Activated CD8-positive, alpha-beta T cell treated with anti-CD3 and anti-CD28 coated beads for 36 hours (primary cell): ENCODE data around the gene OIP5. TPM values are rescaled to one million over a fixed set of nuclear protein-coding genes. Genes with fewer than 3 reads are reported as not detected.
A peak's percentile ranks its signal among the peaks of the same experiment; 100 is the strongest.
"Not testable (repeated sequence)": the region's sequence is repeated elsewhere in the genome, so short reads cannot be mapped to it uniquely, and the experiment has no call there.

Source experiments
- ATAC-seq: fragments of 200-7000 bp; cut with Tn5 transposase; one replicate; pipeline ENCODE4 v1.10.0; 2021; ENCODE audit warnings: mild to moderate bottlenecking, moderate library complexity
- CTCF ChIA-PET: fragments of 350-600 bp; sonication (Branson Sonifier 250); formaldehyde crosslinking; loops from one replicate; lab custom pipeline; 2021; ENCODE audit warnings: antibody characterized with exemption; lab: Charles Lee
- POLR2A ChIA-PET: fragments of 350-600 bp; sonication (Branson Sonifier 250); formaldehyde crosslinking; loops from one replicate; lab custom pipeline; 2021; ENCODE audit warnings: antibody characterized with exemption; lab: Charles Lee
- DNase-seq: peaks from one replicate; pipeline ENCODE4 v3.0.0-alpha.2; 2020
- H3K27ac Mint-ChIP-seq: one replicate; pipeline ENCODE4 v1.8.0; 2021; ENCODE audit warnings: mild to moderate bottlenecking, mixed read lengths
- H3K27me3 Mint-ChIP-seq: one replicate; pipeline ENCODE4 v1.8.0; 2021; ENCODE audit warnings: mixed read lengths
- H3K36me3 Mint-ChIP-seq: one replicate; pipeline ENCODE4 v1.8.0; 2021; ENCODE audit warnings: low read depth, mixed read lengths
- H3K4me1 Mint-ChIP-seq: one replicate; pipeline ENCODE4 v1.8.0; 2021; ENCODE audit warnings: low read depth, mixed read lengths
- H3K4me3 Mint-ChIP-seq: one replicate; pipeline ENCODE4 v1.8.0; 2021; ENCODE audit warnings: mild to moderate bottlenecking, moderate library complexity, mixed read lengths
- H3K9me3 Mint-ChIP-seq: one replicate; pipeline ENCODE4 v1.8.0; 2021; ENCODE audit warnings: mixed read lengths
- intact Hi-C: fragments of 100-400 bp; cut with micrococcal nuclease; formaldehyde crosslinking; loops from one replicate; pipeline ENCODE4 v1.10.0; 2022
- total RNA-seq, 2 experiments: library from RNA; stranded (reverse); gene quantifications; one replicate each; pipeline ENCODE4 v1.2.3, GENCODE V29; 2021
- TF ChIP-seq, protein P1 (sequence below): fragments of 200-600 bp; IDR thresholded peaks from one replicate; pipeline ENCODE4 v1.8.0; 2022; ENCODE audit warnings: antibody characterized with exemption, mild to moderate bottlenecking

The OIP5 gene
- total RNA-seq, 2 experiments from 2014 or later, result 13.5 to 13.6 TPM

DNA sequence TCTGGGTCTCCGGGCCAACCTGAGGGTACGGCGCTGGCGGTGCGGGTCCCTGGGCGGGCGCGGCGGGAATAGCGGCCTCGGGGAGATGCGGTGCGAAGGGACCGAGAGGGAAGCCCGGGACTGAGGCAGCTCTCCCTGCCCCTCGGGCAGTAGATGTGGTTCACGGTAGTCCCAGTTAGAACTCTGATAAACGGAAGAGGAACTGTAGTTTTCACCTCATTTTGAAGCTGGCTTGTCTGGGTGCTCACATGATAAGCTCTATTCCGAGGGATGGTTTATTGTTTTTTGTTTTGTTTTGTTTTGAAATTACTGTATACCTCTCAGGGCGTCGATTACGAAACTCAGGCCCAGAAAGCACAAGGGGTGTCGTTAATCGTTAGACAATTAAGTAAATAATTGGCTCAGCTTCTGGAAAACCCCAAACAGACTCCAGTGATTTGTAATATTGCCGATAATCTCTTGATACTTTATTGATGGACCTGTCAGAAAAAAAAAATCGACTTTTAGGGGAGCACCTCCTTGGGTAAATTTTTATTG lies 703 bp upstream of the OIP5 start:
- TF ChIP-seq, protein P1, sequence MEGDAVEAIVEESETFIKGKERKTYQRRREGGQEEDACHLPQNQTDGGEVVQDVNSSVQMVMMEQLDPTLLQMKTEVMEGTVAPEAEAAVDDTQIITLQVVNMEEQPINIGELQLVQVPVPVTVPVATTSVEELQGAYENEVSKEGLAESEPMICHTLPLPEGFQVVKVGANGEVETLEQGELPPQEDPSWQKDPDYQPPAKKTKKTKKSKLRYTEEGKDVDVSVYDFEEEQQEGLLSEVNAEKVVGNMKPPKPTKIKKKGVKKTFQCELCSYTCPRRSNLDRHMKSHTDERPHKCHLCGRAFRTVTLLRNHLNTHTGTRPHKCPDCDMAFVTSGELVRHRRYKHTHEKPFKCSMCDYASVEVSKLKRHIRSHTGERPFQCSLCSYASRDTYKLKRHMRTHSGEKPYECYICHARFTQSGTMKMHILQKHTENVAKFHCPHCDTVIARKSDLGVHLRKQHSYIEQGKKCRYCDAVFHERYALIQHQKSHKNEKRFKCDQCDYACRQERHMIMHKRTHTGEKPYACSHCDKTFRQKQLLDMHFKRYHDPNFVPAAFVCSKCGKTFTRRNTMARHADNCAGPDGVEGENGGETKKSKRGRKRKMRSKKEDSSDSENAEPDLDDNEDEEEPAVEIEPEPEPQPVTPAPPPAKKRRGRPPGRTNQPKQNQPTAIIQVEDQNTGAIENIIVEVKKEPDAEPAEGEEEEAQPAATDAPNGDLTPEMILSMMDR, result no peak
- Mint-ChIP-seq H3K27me3 (no peaks in the 10 kb centered on the region), H3K9me3 (no peaks in the 10 kb centered on the region), H3K36me3 (peaks cover 18% of the 10 kb centered on the region), H3K4me3 (peak overlapping the region; percentile 92), H3K4me1 (peaks cover 23% of the 10 kb centered on the region), H3K27ac (peak overlapping the region; percentile 97)
- ChIA-PET POLR2A (interaction anchor here (0.7 to 2.6 kb wide), 20 partner anchors 8 to 425 kb away, joined by 3 to 18 read pairs (median 4); partner anchors contain the start of genes CHP1, EXD1, NDUFAF1 and RTF1), CTCF (interaction anchor here (0.8 to 1.5 kb wide), 11 partner anchors 9 to 428 kb away, joined by 3 to 7 read pairs (median 3); no protein-coding TSS in a partner anchor)
- ATAC-seq (peak; percentile 2), DNase-seq (no peak)
- intact Hi-C loops, result loop anchor here (5.0 kb wide), 1 partner anchor 46 kb away; no protein-coding TSS in a partner anchor

DNA sequence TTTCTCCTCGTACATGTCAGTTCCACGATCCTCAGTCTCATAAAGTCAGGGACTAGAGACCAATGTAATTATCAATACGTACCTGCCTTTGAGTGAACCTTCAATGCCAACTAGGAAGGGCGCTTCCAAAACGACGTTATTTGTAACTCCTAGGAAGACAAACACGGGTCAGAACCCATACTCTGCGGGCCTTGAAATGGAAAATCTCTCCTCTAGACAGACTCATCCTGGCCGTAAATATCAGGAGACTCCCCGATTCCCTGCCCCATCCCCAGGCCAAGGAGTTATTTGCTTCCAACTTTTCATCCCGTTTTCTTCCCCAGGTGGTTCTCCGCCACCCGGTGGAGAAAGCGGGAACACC lies 578 bp downstream of the OIP5 start:
- Mint-ChIP-seq H3K36me3 (peaks cover 17% of the 10 kb centered on the region), H3K27me3 (no peaks in the 10 kb centered on the region), H3K9me3 (no peaks in the 10 kb centered on the region), H3K4me3 (peak overlapping the region; percentile 92), H3K4me1 (peaks cover 17% of the 10 kb centered on the region), H3K27ac (peak overlapping the region; percentile 83)
- DNase-seq (no peak), ATAC-seq (no peak)
- TF ChIP-seq, protein P1, result no peak
- CTCF ChIA-PET, result interaction anchor here (0.8 to 1.5 kb wide), 5 partner anchors 8 to 440 kb away, joined by 3 to 6 read pairs (median 3); no protein-coding TSS in a partner anchor
- POLR2A ChIA-PET, result interaction anchor here (1.0 to 2.6 kb wide), 8 partner anchors 9 to 101 kb away, joined by 4 to 18 read pairs (median 5); partner anchors contain the start of genes CHP1, EXD1 and NDUFAF1
- intact Hi-C loops, result loop anchor here (5.0 kb wide), 1 partner anchor 45 kb away; no protein-coding TSS in a partner anchor

DNA sequence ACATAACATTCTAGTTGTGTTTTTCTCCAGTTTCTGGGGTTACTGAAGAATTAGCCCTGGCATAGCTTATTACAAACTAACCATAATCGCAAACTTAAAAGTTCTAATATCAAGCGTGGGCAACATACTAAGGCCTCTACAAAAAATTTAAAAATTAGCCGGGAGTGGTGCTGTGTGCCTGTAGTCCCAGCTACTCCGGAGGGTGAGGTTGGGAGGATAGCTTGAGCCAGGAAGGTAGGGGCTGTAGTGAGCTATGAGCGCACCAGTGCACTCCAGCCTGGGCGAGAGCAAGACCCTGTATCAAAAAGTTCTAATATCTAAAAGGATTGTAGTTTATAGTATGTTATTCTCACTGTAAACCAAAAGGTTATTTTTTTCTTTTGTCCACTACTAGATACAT lies 1.1 kb downstream of the OIP5 start:
- Mint-ChIP-seq H3K9me3 (no peaks in the 10 kb centered on the region), H3K27ac (no peak overlapping the region), H3K4me3 (peak overlapping the region; percentile 92), H3K4me1 (peaks cover 15% of the 10 kb centered on the region), H3K27me3 (no peaks in the 10 kb centered on the region), H3K36me3 (peaks cover 18% of the 10 kb centered on the region)
- ATAC-seq (no peak), DNase-seq (no peak)
- intact Hi-C loops, result loop anchor here (5.0 kb wide), 1 partner anchor 44 kb away; no protein-coding TSS in a partner anchor
- CTCF ChIA-PET, result interaction anchor here (0.8 kb wide), 1 partner anchor 45 kb away, joined by 3 read pairs; no protein-coding TSS in a partner anchor
- TF ChIP-seq, protein P1, result no peak
- POLR2A ChIA-PET, result interaction anchor here (1.0 kb wide), 1 partner anchor 48 kb away, joined by 3 read pairs; no protein-coding TSS in a partner anchor

DNA sequence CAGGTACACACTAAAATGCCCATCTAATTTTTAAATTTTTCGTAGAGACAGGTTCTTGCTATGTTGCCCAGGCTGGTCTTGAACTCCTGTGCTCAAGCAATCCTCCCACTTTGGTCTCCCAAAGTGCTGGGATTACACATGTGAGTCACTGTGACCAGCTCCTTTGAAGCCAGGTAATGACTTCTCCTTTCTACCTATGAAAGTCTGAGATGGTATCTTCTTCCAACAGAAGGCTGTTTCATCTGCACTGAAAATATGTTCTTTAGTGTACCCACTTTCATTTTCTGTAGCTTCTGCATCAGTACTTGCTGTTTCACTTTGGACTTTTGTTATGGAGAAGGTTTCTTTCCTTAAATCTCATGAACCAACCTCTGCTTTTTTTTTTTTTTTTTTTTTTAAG lies 8.8 kb downstream of the OIP5 start:
- no peak overlapping the region for H3K27ac Mint-ChIP-seq
- ATAC-seq, result peak; percentile 61
- H3K9me3 Mint-ChIP-seq, result no peaks in the 10 kb centered on the region
- peaks cover 29% of the 10 kb centered on the region for H3K36me3 Mint-ChIP-seq
- no peaks in the 10 kb centered on the region for H3K27me3 Mint-ChIP-seq
- H3K4me1 Mint-ChIP-seq, result peaks cover 16% of the 10 kb centered on the region
- DNase-seq, result peak; percentile 12
- H3K4me3 Mint-ChIP-seq, result no peak overlapping the region
- intact Hi-C loops, result no loop called here
- POLR2A ChIA-PET, result interaction anchor here (1.1 kb wide), 1 partner anchor 9 kb away, joined by 5 read pairs; the partner anchor contains the start of genes NUSAP1 and OIP5
- TF ChIP-seq, protein P1, result no peak
- CTCF ChIA-PET, result interaction anchor here (1.1 kb wide), 2 partner anchors 9 to 10 kb away, joined by 3 to 6 read pairs; partner anchors contain the start of genes NUSAP1 and OIP5

DNA sequence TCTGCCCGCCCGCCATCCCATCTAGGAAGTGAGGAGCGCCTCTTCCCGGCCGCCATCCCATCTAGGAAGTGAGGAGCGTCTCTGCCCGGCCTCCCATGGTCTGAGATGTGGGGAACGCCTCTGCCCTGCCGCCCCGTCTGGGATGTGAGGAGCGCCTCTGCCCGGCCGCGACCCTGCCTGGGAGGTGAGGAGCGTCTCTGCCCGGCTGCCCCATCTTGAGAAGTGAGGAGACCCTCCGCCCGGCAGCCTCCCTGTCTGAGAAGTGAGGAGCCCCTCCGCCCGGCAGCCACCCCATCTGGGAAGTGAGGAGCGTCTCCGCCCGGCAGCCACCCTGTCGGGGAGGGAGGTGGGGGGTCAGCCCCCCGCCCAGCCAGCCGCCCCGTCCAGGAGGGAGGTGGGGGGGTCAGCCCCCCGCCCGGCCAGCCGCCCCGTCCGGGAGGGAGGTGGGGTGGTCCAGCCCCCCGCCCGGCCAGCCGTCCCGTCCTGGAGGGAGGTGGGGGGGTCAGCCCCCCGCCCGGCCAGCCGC lies 11.5 kb downstream of the OIP5 start:
- H3K27me3 Mint-ChIP-seq, H3K4me3 Mint-ChIP-seq, H3K9me3 Mint-ChIP-seq, POLR2A ChIA-PET, ATAC-seq, intact Hi-C loops, DNase-seq, CTCF ChIA-PET, H3K27ac Mint-ChIP-seq: not testable (repeated sequence)
- peaks cover 15% of the 10 kb centered on the region for H3K36me3 Mint-ChIP-seq
- H3K4me1 Mint-ChIP-seq, result peaks cover 16% of the 10 kb centered on the region
